ENCODE measurements around the gene MTMR11.
"Not testable (repeated sequence)": the region's sequence is repeated elsewhere in the genome, so short reads cannot be mapped to it uniquely, and the experiment has no call there.

MTMR11 gene

DNA sequence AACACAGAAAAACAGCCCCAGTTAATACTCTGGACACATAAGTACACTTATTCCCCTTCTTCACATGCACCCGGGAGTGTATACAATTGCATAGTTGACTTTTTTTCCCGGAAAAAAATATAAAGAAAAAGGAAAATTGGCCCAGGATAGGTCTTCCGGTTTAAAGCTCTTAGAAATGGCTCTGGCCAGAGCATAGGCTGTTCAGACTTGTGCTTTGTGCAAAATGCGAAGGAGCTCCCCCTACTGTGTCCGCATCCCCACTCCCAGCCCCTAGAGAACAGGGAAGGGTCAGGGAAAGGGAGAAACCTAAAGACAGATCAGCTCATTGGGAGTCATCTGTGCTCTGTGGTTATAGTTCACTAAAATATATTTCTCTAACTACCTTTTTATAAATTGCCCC lies 5.5 kb upstream of the MTMR11 start:
- ChIA-PET POLR2A (interaction anchor here (0.8 to 1.4 kb wide), 6 partner anchors 13 to 125 kb away, joined by 3 to 37 read pairs (median 4); partner anchors contain the start of gene VPS45), CTCF (interaction anchor here (0.6 to 1.0 kb wide), 4 partner anchors 20 to 95 kb away, joined by 3 to 7 read pairs (median 4); a partner anchor contains a TSS)
- no peak for TF ChIP-seq SP1 (IDR thresholded peaks at IDR 0.05)
- TF ChIP-seq ZNF384 (IDR thresholded peaks at IDR 0.05): no peak
- TF ChIP-seq ELF4 (IDR thresholded peaks at IDR 0.05): no peak
- TF ChIP-seq HDGF (IDR thresholded peaks at IDR 0.05; ENCODE audit: borderline replicate concordance): no peak
- no peak for TF ChIP-seq FOXM1 (IDR thresholded peaks at IDR 0.05; ENCODE audit: borderline replicate concordance)
- peak; percentile 69 for DNase-seq (ENCODE audit: extremely low spot score)

DNA sequence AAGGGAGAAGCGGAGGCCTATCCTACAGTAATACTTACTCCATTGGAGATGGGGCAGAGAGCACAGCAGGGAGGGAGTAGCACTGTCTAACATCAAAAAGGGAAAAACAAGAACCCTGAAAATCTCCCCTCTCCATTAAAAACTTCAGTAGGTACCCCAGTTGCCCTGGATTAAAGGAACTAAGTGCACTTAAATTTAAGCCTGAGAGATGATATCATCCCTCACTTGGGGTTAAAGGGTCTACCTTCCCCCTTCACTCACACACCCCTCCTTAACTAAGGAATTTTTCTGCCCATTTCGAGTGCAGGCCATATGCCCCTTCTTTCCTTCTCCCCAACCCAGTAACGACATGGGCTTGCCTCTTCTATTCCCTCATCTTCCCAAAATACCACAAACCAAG lies 3.7 kb upstream of the MTMR11 start:
- CTCF ChIA-PET: interaction anchor here (0.5 to 1.1 kb wide), 3 partner anchors 22 to 226 kb away, joined by 3 to 6 read pairs (median 3); no protein-coding TSS in a partner anchor
- no peak for DNase-seq (ENCODE audit: extremely low spot score)
- TF ChIP-seq BHLHE40 (IDR thresholded peaks at IDR 0.05; ENCODE audit: borderline replicate concordance) (no peak), NFRKB (IDR thresholded peaks at IDR 0.05) (no peak), FOXA1 (IDR thresholded peaks at IDR 0.05) (no peak), ARNT (IDR thresholded peaks at IDR 0.05) (no peak), ELF4 (IDR thresholded peaks at IDR 0.05) (no peak), SP1 (IDR thresholded peaks at IDR 0.05) (no peak), CTBP1 (IDR thresholded peaks at IDR 0.05; ENCODE audit: borderline replicate concordance) (no peak), FOXK2 (IDR thresholded peaks at IDR 0.05) (no peak), TARDBP (IDR thresholded peaks at IDR 0.05) (no peak), LEF1 (IDR thresholded peaks at IDR 0.05; ENCODE audit: borderline replicate concordance) (no peak)
- TF ChIP-seq, protein P1, sequence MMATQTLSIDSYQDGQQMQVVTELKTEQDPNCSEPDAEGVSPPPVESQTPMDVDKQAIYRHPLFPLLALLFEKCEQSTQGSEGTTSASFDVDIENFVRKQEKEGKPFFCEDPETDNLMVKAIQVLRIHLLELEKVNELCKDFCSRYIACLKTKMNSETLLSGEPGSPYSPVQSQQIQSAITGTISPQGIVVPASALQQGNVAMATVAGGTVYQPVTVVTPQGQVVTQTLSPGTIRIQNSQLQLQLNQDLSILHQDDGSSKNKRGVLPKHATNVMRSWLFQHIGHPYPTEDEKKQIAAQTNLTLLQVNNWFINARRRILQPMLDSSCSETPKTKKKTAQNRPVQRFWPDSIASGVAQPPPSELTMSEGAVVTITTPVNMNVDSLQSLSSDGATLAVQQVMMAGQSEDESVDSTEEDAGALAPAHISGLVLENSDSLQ (IDR thresholded peaks at IDR 0.05): no peak
- POLR2A ChIA-PET: interaction anchor here (2.2 to 11.1 kb wide), 2 partner anchors 11 to 53 kb away, joined by 22 to 133 read pairs; a partner anchor contains a TSS

DNA sequence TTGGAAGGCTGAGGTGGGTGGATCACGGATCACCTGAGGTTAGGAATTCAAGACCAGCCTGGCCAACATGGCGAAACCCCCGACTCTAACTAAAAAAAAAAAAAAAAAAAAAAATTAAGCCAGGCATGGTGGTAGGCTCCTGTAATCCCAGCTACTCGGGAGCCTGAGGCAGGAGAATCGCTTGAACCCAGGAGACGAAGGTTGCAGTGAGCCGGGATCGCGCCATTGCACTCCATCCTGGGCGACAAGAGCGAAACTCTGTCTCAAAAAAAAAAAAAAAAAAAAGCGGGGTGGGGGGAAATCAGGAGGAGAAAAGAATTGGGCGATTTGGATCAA lies 2.0 kb upstream of the MTMR11 start:
- CTCF ChIA-PET: interaction anchor here (0.9 kb wide), 1 partner anchor 227 kb away, joined by 4 read pairs; no protein-coding TSS in a partner anchor
- POLR2A ChIA-PET: interaction anchor here (0.9 to 11.1 kb wide), 5 partner anchors 10 to 72 kb away, joined by 3 to 133 read pairs (median 8); partner anchors contain the start of gene OTUD7B
- not testable (repeated sequence) for DNase-seq (ENCODE audit: extremely low spot score)

DNA sequence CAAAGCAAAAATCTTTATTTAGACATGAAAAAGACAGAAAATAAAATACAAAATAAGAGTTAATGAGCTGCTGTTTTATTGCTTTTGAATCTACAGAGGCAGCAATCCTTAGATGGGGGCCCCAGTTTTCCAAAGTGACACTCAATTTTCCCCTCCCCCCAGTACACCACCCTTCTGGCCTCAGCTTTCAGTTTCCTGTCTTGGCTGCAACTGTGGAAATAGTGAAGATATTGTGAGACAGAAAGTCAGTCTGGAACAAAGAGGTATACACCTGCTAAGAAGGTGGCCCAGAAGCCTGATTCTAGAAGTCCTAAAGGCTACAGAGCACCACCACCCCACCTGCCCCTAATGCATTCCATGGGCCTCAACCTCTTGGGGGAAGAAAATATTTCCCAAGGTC lies 1.1 kb upstream of the MTMR11 start:
- ChIA-PET POLR2A (interaction anchor here (0.8 to 11.1 kb wide), 2 partner anchors 10 to 51 kb away, joined by 6 to 133 read pairs; a partner anchor contains a TSS), CTCF (no interaction called here)
- no peak for DNase-seq (ENCODE audit: extremely low spot score)
- TF ChIP-seq HDGF (IDR thresholded peaks at IDR 0.05; ENCODE audit: borderline replicate concordance) (no peak), FOXK2 (IDR thresholded peaks at IDR 0.05) (no peak), FOXM1 (IDR thresholded peaks at IDR 0.05; ENCODE audit: borderline replicate concordance) (no peak), LEF1 (IDR thresholded peaks at IDR 0.05; ENCODE audit: borderline replicate concordance) (no peak), BHLHE40 (IDR thresholded peaks at IDR 0.05; ENCODE audit: borderline replicate concordance) (no peak), L3MBTL2 (conservative IDR thresholded peaks at IDR 0.05) (no peak), TARDBP (IDR thresholded peaks at IDR 0.05) (no peak), ELF4 (IDR thresholded peaks at IDR 0.05) (no peak), CTBP1 (IDR thresholded peaks at IDR 0.05; ENCODE audit: borderline replicate concordance) (no peak), FOXA1 (IDR thresholded peaks at IDR 0.05) (no peak), NFRKB (IDR thresholded peaks at IDR 0.05) (no peak), SUZ12 (IDR thresholded peaks at IDR 0.05) (no peak), ARNT (IDR thresholded peaks at IDR 0.05) (no peak), SP1 (IDR thresholded peaks at IDR 0.05) (no peak), ZNF384 (IDR thresholded peaks at IDR 0.05) (no peak)
- TF ChIP-seq, protein P1 (IDR thresholded peaks at IDR 0.05): no peak

DNA sequence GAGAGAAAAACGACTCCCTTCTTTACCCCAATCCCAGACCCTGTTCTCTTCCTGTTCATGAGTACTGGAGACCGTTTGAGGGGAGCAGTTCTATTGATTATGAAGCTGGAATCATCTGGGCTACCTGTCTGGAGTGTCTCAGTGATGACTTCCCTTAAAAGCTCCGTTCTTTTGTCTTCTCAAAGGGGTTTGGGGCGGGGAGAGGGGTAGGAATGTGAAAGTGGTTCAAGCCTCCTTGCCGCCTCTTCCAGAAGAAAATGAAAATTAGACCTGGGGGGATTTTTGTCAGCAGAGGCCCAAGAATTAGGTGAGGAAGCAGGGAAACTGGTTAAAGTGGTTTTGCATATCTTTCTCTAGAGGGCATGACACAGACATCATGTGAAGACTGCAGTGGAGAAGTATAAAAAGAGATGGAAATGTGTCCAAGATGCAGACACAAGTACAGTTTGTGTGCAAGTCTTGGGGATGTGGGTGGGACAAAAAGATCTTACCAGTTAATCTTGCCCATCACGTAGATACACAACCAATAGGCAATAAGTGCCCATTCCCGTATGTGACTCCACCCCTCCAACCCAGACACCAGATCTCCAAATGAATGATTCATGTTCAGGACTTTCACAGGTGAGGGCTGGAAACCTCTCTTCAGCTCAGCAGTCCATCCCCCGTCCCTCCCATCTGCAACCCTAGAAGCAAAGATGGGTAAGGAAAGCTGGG lies 470 bp upstream of the MTMR11 start:
- CTCF ChIA-PET: no interaction called here
- POLR2A ChIA-PET: interaction anchor here (0.7 to 11.1 kb wide), 3 partner anchors 9 to 50 kb away, joined by 3 to 133 read pairs (median 8); a partner anchor contains a TSS
- no peak for TF ChIP-seq FOXM1 (IDR thresholded peaks at IDR 0.05; ENCODE audit: borderline replicate concordance)
- TF ChIP-seq, protein P1 (IDR thresholded peaks at IDR 0.05): 0 out of 2 replicates have a peak, but pooled peaks have one; percentile 29
- TF ChIP-seq SP1 (IDR thresholded peaks at IDR 0.05): no peak
- no peak for TF ChIP-seq ZNF384 (IDR thresholded peaks at IDR 0.05)
- DNase-seq (ENCODE audit: extremely low spot score): no peak

DNA sequence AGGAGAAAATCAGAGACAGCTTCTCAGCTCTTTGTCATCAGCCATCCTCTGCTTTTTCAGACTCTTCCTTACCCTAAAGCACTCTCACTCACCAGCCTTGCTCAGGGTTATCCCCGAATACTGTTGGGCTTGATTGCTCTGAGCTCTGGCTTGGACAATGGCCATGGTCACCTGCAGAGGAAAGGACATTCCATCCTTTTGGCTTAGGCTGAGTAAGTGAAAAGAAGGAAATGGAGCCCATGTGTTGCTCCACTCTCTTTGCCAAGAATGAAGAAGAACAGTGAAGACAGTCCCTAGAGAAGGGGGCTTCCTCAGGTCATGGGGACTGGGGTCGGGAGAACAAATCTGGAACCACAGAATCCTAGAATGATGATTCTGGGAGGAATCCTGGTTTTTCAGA lies 2.3 kb downstream of the MTMR11 start:
- POLR2A ChIA-PET: interaction anchor here (0.6 to 11.1 kb wide), 2 partner anchors 47 to 328 kb away, joined by 3 to 133 read pairs; a partner anchor contains a TSS
- no peak for TF ChIP-seq SP1 (IDR thresholded peaks at IDR 0.05)
- no peak for TF ChIP-seq L3MBTL2 (conservative IDR thresholded peaks at IDR 0.05)
- TF ChIP-seq, protein P1 (IDR thresholded peaks at IDR 0.05): no peak
- TF ChIP-seq LEF1 (IDR thresholded peaks at IDR 0.05; ENCODE audit: borderline replicate concordance): no peak
- CTCF ChIA-PET: no interaction called here
- no peak for DNase-seq (ENCODE audit: extremely low spot score)
